NOMO-1 (cell line): Measurements from ENCODE around the gene PCGF1.
"Not testable (repeated sequence)": the region's sequence is repeated elsewhere in the genome, so short reads cannot be mapped to it uniquely, and the experiment has no call there.

Experiments
- DNase-seq, 2 experiments: peaks; one replicate each; lab custom pipeline; 2025; ENCODE audit not compliant: unreplicated experiment in 2 of 2; lab: John Stamatoyannopoulos, UW

PCGF1 gene

GRCh38 chr2:74474481-74474880 lies 33.0 kb downstream of the PCGF1 start:
- no peak for DNase-seq

DNA sequence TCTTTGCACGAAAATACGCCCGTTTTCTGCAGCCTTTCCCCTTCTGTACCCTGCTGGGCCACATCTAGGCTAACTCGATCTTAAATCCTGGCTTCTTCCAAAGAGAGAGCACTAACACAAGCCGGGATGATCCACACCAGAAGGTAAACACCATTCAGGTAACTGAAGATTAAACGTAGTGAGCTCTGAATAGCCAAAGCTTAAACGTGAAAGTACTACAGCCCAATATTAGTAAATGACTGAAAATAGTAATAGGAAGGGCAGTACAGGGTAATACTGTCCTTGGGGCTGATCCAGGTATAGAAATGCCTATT lies 34.6 kb downstream of the PCGF1 start:
- no peak for DNase-seq

- DNase-seq = peak; percentile 90 to 93
These were observed 35.2 kb downstream of the PCGF1 start, which contains the start of gene MRPL53 for GRCh38 chr2:74472086-74472944. Gene MRPL53 (minus strand): TSS chr2:74472680. CDS start chr2:74472660, 20 bp downstream.

DNA sequence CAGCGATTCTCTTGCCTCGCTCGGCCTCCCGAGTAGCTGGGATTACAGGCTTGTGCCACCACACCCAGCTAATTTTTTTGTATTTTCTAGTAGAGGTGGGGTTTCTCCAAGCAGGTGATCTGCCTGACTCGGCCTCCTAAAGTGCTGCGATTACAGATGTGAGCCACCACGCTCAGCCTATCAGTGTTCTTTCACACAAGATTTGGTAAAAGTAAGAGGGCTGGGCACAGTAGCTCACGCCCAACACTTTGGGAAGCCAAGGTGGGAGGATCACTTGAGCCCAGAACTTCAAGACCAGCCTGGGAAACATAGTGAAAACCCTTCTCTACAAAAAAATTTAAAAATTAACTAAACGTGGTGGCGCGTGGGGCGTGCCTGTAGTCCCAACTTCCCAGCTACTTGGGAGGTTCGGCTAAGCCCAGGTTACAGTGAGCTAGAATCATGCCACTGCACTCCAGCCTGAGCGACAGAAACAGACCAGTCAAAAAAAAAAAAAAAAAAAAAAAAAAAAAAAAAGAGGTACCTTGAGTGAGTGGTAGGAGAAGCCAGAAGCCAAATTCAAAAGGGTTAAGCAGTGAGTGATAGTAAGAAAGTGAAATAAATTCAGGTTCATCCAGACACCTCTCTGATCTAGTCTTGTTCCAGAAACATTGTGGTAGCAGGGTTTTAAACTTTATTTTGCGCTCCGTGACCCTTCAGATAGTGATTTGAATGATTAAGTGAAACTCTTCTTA lies 36.0 kb downstream of the PCGF1 start:
- DNase-seq = peak in 1 of 2 experiments; percentile 19

DNA sequence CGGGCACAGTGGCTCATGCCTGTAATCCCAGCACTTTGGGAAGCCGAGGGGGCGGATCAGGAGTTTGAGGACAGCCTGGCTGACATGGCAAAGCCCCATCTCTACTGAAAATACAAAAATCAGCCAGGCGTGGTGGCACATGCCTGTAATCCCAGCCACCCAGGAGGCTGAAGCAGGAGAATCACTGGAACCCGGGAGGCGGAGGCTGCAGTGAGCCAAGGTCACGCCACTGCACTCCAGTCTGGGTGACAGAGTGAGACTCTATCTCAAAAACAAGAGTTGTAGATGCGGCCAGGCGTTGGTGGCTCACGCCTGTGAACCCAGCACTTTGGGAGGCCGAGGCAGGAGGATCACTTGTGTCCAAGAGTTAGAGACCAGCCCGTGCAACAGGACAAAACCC lies 36.8 kb downstream of the PCGF1 start:
- DNase-seq = not testable (repeated sequence)

DNA sequence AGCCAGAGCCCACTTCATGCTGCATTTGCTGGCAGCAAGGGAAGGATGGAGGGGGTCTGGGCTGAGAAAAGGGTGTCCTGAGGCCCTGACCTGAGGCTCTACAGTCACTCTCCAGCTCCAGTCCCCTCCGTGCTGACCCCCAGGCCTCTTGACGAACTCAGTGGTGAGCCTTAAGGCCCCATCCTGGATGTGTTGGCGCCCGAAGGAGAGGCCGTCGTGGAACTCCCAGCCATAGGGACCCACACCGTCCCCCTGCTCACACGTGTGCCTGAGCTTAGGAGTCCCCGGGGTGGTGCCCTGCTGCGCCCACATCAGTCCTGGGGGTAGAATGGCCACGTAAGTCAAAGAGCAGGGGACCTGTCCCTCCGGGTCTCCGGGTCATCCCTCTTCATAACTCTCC lies 43.1 kb downstream of the PCGF1 start:
- DNase-seq = no peak

GRCh38 chr2:74462786-74463105 lies 44.7 kb downstream of the PCGF1 start:
- no peak for DNase-seq

GRCh38 chr2:74462054-74462785 lies 45.3 kb downstream of the PCGF1 start:
- no peak for DNase-seq

- DNase-seq = no peak
These were observed 46.1 kb downstream of the PCGF1 start for GRCh38 chr2:74461187-74462053.

GRCh38 chr2:74460187-74460586 lies 47.3 kb downstream of the PCGF1 start:
- DNase-seq = not testable (repeated sequence)

DNA sequence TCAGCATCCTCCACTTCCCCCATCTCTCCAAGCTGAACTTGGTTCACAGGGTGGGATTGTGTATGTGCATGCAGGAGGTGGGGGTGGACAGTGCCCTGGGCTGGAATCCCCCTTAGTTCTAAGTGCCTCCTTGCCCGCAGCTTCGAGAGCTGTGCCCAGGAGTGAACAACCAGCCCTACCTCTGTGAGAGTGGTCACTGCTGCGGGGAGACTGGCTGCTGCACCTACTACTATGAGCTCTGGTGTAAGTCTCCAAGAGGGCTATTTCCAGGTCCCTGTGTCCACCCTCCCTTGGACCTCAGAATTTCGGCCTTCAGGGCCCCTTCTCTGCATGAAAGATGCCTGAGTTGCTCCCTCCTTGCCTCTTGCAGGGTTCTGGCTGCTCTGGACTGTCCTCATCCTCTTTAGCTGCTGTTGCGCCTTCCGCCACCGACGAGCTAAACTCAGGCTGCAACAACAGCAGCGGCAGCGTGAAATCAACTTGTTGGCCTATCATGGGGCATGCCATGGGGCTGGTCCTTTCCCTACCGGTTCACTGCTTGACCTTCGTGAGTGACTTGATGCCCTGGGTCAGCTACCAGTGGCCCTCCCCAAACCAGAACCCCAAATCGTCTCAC lies 47.9 kb downstream of the PCGF1 start:
- not testable (repeated sequence) for DNase-seq

DNA sequence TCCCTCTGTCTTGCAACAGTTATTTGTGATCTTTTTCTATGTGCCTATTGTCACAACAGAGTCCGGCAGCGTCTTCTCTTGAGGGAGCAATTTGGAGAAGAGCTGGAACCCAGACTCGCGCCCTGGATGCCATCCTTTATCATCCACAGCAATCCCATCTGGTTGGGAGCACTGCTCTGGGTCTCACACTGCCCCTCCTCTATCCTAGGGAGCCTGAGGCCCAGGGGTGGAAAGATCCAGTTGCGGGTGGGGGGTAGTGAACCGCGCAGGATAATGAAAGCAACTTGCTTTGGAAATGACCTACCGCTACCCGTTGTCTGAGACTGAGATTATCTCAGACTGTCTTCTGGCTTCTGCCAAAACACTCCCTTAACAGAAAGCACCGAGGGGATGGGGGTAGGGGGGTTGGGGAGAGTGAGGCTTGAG lies 48.5 kb downstream of the PCGF1 start:
- no peak for DNase-seq

DNA sequence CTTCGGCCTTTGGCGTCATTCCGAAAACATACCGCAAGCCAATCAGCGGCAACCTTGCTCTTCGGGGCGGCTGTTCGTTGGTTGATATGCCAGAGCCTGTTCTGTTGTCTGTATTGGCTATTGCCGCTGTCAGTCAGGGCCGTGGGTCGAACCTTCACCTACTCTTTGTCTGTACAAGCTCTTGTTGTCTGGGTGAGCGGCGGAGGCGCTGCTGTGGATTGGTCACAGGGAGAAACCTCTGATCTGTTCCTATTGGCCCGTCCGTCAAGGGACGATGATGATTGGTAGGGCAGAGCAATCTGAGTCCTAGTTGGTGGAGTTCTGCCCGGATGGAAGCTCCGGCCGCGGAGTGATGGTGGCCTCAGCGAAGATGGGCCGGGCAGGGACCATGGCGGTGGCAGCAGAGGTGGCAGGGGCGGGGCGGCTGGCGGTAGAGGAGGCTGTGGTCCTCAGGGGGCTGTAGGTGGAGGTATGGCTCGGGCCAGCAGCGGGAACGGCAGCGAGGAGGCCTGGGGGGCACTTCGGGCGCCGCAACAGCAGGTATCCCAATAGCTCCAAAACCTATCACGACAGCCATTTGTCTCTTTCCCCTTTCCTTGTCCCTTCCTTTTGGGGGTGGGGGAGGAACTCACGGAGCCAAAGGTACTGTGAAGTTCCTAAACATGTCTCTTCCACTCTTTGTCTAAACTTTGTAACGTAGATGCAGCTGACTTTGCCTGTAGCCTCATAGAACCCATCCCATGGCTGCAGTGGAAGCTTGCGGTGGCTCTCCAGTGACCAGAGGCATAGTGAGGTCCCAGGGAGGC lies 49.2 kb downstream of the PCGF1 start, which contains the start of gene WBP1:
TSS of gene WBP1 (plus strand) at position 307 of the 806 bp plus-strand sequence. CDS start at position 472, 165 bp downstream.
- peak; percentile 99 for DNase-seq

DNA sequence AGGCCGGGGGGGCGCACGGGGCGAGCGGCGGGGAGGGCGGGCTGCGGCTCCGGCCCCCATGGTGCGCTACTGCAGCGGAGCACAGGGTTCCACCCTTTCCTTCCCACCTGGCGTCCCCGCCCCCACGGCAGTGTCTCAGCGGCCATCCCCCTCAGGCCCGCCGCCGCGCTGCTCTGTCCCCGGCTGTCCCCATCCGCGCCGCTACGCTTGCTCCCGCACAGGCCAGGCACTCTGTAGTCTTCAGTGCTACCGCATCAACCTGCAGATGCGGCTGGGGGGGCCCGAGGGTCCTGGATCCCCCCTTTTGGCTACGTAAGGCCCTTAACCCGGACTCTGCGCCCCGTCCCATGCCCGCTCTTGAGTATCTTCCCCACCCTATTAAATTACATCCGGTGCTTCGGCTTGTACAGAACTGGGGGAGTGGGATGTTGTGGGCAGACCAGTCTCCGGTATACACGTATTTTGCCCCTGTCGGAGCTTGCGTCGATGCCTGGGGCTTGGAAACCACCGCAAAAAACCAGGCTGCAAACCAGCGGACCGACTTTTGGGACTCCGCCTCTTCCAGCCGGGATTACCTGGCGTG lies 49.9 kb downstream of the PCGF1 start:
- DNase-seq = peak in 1 of 2 experiments; percentile 63

DNA sequence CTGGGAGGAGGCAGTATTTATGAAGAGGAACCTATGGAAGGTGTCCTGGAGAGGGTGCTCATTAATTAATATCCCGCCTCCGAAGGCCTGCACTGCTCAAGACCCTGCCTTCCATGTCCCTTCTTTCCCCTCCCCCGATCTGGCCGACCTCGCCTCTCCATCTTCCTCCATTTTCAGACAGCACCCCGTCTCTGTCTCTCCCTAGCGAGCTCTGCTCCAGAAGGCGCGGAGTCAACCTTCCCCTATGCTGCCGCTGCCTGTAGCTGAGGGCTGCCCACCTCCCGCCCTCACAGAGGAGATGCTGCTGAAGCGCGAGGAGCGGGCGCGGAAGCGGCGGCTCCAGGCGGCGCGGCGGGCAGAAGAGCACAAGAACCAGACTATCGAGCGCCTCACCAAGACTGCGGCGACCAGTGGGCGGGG lies 50.4 kb downstream of the PCGF1 start:
- peak in 1 of 2 experiments; percentile 51 for DNase-seq
